HG02610 (cell line): ENCODE data around the gene SLC25A51.

ENCODE experiments used
- ATAC-seq: cut with Tn5 transposase; IDR thresholded peaks from one replicate; pipeline ENCODE4 v1.9.1; 2021; ENCODE audit warnings: mild to moderate bottlenecking, moderate library complexity; ENCODE audit not compliant: unreplicated experiment

SLC25A51 gene

DNA sequence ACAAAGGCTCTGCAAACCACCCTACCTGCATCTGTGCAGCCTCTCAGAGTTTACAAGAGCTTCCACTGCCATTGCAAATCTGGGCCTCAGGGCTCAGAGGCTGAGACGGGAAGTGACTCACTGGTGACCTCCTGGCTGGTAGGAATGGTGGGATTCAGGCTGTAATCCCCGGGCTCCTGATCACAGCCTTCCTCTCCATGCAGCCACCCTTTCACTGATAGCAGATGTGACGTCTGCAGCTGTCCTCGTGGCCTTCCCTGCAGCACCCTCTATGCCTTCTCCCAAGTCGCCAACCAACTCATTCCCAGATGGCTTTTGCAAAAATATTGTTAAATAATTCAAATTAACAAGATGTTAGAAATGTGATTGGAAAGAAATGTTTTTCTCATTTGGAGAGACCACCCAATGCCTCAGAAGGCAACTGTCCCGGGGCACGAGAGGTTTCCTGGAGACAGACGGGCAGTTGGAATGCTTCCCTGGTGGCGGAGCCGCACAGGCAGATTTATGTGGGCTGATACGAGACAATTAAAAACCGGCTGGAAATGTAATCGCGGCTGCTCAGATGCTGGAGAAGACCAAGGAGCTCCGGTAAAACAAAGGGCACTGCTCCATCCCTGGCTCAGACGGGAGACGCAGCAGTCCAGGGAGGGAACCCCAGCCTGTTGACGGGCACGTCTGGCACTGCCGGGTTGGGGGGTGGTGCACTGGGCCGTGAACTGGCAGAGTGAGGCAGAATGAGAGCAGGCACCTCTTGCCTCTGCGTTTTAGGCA, 34.4 kb upstream of the SLC25A51 start:
- ATAC-seq, result no peak

DNA sequence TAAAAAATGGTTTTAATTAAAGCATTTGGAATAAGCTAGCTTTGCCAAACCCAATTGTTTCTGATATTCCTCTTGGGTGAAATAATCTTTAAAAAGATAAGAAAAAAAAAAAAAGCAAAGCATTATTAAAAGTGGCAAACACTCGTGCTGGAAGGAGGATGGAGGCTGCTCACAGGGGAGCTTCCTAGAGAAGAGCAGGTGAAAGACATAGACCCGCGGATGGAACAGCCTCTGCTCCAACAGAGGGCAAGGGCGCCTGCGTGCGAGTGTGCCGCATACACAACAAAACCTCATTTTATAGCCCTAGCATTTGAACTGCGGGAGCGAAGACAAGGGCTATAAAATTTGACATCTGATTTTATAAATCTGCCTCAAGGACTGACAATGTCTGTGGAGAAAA, 33.4 kb upstream of the SLC25A51 start:
- no peak for ATAC-seq

GRCh38 chr9:37936965-37937364, 33.0 kb upstream of the SLC25A51 start:
- ATAC-seq, result no peak

DNA sequence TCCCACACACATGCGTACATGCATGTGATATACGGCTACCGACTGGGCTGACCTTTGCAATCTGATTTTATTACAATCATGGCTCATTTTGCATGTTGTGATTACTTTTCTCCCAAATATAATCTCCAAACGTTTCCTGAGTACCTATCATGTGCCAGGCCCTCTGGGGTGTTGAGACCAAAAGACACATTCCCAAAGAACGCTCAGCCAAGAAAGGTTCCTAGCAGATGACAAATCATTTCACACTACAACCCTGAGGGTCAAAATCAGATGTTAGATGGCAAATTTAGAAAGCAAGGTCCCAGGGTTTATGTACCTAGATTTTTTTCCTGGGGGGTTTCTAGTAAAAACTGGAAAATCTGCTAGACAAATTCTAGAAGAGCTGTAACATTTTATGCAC, 32.4 kb upstream of the SLC25A51 start:
- ATAC-seq, result no peak

DNA sequence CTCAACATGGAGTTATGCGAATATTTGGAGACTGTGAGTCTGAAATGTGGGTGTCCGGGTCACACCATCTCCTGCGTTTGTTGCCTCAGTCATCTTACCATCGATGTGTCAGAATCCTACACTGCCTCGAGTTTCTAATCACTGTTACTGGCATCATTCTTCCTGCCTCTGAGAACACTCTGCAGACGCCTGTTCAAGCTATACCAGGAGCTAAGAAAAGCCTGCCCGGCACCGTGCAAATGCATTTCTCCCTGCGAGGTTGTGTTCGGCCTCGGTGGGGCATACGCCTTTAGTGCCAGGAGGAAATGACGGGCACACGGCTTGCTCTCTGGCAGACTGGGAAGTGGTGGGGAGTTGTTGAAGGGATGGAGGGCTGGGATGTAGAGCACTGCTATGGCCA, 31.2 kb upstream of the SLC25A51 start:
- no peak for ATAC-seq

- ATAC-seq, result no peak
Measured at GRCh38 chr9:37931592-37931991, 27.7 kb upstream of the SLC25A51 start.

- ATAC-seq, result no peak
Measured at GRCh38 chr9:37929441-37929895, 25.5 kb upstream of the SLC25A51 start.

DNA sequence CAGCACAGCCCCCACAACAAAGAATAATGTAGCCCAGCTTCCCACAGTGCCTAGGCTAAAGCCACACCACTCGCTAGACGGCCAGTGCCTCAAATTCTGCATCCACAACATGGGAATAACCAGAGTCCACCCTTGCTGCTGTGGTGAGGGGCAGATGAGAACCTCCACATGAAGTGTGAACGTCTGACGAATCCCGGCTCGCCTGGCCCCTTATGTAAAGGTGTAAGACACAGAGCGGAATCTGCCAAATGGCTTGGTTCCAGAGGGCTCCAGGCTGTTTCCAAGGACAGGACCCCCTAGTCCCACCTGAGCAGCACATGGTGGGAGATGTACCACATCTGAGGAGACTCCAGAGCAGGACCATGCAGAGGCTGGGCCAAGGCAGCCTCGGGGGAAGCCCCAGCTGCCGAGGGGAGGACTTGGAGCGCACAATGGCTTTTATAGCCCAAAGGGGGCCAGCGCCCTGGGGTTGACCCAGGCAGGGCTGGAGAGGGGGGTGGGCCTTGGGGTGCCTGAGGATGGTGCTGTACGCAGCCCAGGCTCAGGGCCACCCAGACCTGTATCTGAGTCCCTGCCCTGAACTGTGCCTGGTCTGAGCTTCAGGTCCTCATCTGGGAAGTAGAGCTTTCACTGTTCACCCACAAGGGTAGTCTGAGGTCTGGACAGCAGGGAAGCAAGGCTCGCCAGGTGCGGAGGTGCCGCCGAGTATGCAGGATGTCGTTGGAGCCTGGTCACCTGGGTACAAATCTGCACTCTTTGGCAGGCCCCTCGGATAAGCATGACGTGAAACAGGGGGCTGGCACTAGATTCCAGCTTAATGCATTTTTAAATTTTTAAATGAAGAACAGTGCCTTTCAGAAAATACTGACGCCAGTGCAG, 24.9 kb upstream of the SLC25A51 start:
- no peak for ATAC-seq

DNA sequence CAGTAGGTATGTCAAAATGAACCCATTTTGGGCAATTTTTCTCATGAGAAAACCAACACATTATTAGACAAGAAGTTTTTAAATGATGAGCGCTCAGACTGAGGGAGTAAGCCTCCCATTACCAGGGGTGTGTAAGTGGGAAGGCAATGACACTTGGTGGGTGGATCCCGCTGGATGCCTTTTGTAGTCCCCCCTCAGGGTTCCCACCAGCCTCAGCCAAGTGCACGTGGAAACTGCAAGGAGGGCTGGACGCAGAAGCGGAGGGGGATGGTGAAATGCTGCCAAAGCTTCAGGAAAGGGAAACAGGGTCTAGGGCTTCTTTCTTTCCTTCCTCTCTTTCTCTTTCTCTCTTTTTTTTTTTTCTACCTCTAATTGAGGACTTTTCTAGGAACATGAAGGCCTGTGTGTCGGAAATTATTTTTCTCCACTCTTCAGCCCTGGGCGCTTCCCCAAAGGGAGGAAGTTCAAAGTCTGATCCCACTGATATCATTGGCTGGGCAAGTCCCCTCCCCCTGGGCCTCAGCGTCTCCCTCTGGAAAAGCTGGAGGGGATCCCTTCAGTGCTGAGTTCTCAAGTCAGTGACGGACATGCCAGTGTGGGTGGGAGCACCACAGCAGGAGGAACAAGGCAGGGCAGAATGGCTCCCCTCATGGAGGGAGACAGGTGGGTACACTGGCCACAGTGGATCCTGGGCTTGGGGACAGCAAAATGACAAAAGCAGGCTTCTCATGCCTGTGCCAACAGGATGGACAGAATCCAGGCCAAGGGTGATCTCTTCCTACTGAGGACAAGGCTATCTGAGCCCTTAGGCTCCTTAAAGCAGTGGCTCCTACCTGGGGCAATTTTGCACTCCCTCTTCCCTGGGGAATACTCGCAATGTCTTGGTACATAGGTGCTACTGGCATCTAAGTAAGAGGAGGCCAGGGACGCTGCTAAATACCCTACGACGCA, 23.9 kb upstream of the SLC25A51 start:
- no peak for ATAC-seq

DNA sequence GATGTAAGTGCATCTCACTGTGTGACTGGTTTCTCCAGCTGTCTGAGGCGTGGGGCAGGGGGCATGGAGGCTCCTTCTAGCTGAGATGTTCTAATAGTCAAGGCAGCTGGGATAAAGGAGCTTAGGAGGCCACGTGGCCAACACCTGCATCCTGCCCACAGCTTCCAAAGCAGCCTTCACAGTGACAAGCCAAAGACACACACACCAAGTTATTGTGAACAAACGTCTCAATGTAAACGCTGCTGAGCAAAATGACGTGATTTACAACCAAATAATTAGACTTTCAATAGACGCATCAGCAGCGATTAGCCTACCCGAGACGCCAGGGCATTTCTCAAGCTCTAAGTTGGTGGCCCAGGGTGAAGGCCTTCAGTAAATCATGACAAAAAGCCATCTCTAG, 23.2 kb upstream of the SLC25A51 start:
- no peak for ATAC-seq

GRCh38 chr9:37926737-37927118, 22.8 kb upstream of the SLC25A51 start:
- no peak for ATAC-seq

- no peak for ATAC-seq
Measured at GRCh38 chr9:37925786-37926736, 22.1 kb upstream of the SLC25A51 start.

DNA sequence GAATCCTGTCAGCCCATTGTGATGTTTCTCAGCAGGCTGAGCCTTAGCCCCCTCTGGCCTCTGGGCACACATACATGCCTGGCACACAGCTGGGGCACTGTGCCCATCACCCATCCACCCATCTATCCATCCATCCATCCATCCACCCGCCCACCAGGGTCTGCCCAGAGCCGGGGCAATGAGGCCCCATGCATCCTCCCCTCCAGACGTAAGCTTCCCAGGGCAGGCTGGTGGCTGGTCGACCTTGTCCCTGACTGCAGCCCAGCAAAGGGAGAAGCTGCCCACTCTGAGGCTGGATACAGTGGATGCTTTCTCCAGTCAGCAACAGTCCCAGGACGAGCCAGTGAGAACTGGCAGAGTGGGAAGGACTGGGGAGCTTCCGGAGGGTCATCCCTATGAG, 21.1 kb upstream of the SLC25A51 start:
- ATAC-seq, result no peak

DNA sequence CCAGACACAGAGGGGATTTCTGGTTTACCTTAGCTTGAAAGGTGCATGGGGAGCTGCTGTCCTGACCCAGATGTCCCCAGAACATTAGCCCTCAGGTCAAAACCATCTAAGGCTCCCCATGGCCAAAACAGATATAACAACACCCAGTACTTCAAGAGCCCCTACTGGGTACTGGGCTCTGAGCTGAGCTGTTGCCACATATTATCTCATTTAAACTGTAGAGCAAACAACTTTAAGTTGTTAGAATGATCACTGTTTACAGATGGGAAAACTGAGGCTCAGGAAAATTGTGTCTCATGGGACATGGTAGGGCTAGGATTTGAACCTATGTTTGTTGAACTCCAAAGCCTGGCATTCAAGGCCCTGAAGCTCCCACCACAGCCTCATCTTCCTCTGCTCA, 20.6 kb upstream of the SLC25A51 start:
- no peak for ATAC-seq

- ATAC-seq, result no peak
Measured at GRCh38 chr9:37923796-37924427, 20.0 kb upstream of the SLC25A51 start.

- ATAC-seq, result no peak
Measured at GRCh38 chr9:37923118-37923795, 19.3 kb upstream of the SLC25A51 start.

DNA sequence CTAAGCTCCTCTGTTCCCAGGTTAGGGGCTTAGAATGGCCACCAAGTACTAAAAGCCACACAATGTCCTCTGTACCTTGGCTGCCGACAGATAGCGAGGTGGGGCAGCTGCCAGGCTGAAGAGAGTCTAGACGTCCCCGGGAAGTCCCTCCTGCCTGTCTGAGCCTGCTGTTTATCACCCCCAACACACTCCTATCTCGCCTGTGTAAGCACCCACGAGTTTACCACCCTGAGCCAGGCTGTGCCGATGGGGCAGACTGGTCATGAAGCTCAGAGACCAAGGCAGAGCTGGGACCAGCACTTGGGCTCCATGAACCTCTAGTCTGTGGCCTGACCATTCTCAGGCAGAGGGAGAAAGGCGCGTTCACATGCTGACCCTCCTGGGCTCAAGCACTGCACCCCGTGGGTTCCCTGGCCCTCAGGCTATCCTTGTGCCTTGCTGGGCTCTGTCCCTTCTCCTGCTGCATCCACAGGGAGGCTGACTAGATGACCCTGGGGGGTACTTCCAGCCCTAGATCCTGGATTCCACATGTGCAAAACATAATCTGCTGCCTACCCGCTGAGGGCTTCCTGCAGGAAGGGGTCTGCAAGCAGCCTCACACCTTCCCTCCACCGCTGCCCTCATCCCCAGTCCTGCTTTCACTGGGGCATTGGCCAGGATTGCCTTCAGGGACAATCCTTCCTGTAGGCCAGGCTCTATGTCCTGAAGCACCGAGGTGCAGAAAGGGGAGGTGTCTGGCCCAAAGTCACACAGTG, 18.6 kb upstream of the SLC25A51 start:
- no peak for ATAC-seq
